ENCODE results near the gene PRSS53. TPM values are rescaled to one million over a fixed set of nuclear protein-coding genes. Genes with fewer than 3 reads are reported as not detected.

Gene PRSS53
- total RNA-seq, 1 experiment from 2014 or later = 2.8 TPM

GRCh38 chr16:31081428-31082351, 7.1 kb downstream of the PRSS53 start:
- peaks cover 28 to 56% (median 54%) of the 10 kb centered on the region in 3 experiments; a peak in 6 of 7 replicates for H3K36me3 Mint-ChIP-seq (ENCODE audit: insufficient read depth in 1 of 3, low read depth in 3 of 3)
- H3K27me3 Mint-ChIP-seq (ENCODE audit: low read depth) = no peaks in the 10 kb centered on the region
- no peaks in the 10 kb centered on the region for H3K23me2 ChIP-seq (ENCODE audit: insufficient read length, low read depth, low read length, poor library complexity, severe bottlenecking)
- H3T11ph ChIP-seq (ENCODE audit: low read length) = no peak overlapping the region
- no peaks in the 10 kb centered on the region for H3K9me3 Mint-ChIP-seq
- no peak for TF ChIP-seq CTCF (conservative IDR thresholded peaks at IDR 0.05)
- no peak overlapping the region for H2BK5ac ChIP-seq (ENCODE audit: insufficient read length, low read length)
- no peak overlapping the region for H3K23ac ChIP-seq (ENCODE audit: insufficient read length, low read depth, low read length)
- no peak overlapping the region for H3K4ac ChIP-seq (ENCODE audit: low read depth, low read length)
- no peaks in the 10 kb centered on the region for H3K27me3 ChIP-seq (ENCODE audit: insufficient read depth, low read length)
- H3K4me2 ChIP-seq (ENCODE audit: insufficient read depth, insufficient read length, low read length) = no peak overlapping the region
- no peaks in the 10 kb centered on the region for H3K79me1 ChIP-seq (ENCODE audit: insufficient read depth, low read depth, low read length, poor library complexity, severe bottlenecking)
- no peak overlapping the region for H3K56ac ChIP-seq (ENCODE audit: insufficient read length, low read depth, low read length)
- no peak overlapping the region for H2AK5ac ChIP-seq (ENCODE audit: insufficient read length, low read length)
- no peak for DNase-seq
- no peak overlapping the region for H4K5ac ChIP-seq (ENCODE audit: insufficient read length, low read depth, low read length)
- no peak overlapping the region for H3K18ac ChIP-seq (ENCODE audit: insufficient read length, low read depth, low read length)
- H3K14ac ChIP-seq (ENCODE audit: insufficient read depth, low read length) = no peak overlapping the region
- no peak overlapping the region for H4K91ac ChIP-seq (ENCODE audit: insufficient read length, low read depth, low read length)
- H4K20me1 ChIP-seq (ENCODE audit: control insufficient read depth, insufficient read depth, insufficient read length) = peaks cover 4% of the 10 kb centered on the region
- H3K4me1 ChIP-seq (ENCODE audit: insufficient read depth, low read length) = no peaks in the 10 kb centered on the region
- no peak overlapping the region for H2BK12ac ChIP-seq (ENCODE audit: insufficient read length, low read depth, low read length)
- H4K8ac ChIP-seq (replicated peaks; ENCODE audit: insufficient read length, low read depth, low read length) = no peak overlapping the region
- no peak overlapping the region for H2BK15ac ChIP-seq (ENCODE audit: low read depth, low read length)
- no peak overlapping the region for H2AFZ ChIP-seq (ENCODE audit: low read length)
- H2BK120ac ChIP-seq (ENCODE audit: low read depth, low read length, poor library complexity, severe bottlenecking) = no peak overlapping the region
- WGBS (ENCODE audit: extremely low coverage, insufficient read length, low lambda C conversion rate) = no CpG with 5 or more reads among the region's 26 CpGs
- H3K27ac ChIP-seq (ENCODE audit: insufficient read length, low read depth, low read length) = no peak overlapping the region
- H2BK20ac ChIP-seq (ENCODE audit: low read depth, low read length, poor library complexity, severe bottlenecking) = no peak overlapping the region
- no peaks in the 10 kb centered on the region for H3K9me3 ChIP-seq (ENCODE audit: control insufficient read depth, low read depth, low read length)
- peak overlapping the region in 1 of 3 experiments; percentile 76; a peak in 3 of 7 replicates for H3K27ac Mint-ChIP-seq
- H3K9ac ChIP-seq (ENCODE audit: extremely low read depth, insufficient read length, low read length) = no peak overlapping the region
- H3K4me3 Mint-ChIP-seq = no peak overlapping the region
- no peaks in the 10 kb centered on the region for H3K79me2 ChIP-seq (ENCODE audit: insufficient read depth, low read length)
- H3K4me1 Mint-ChIP-seq = peaks cover 0 to 3% of the 10 kb centered on the region in 2 experiments; a peak in 1 of 4 replicates

Measured in H9 (cell line).